HepG2 (cell line): ENCODE results near the gene RARS2. TPM values are rescaled to one million over a fixed set of nuclear protein-coding genes. Genes with fewer than 3 reads are reported as not detected.

ENCODE experiments used
- CREM ChIP-seq, 2 experiments: sonication (generic) in 1 of 2; formaldehyde crosslinking in 1 of 2; IDR thresholded peaks; 2 replicates each; pipeline versions ENCODE4 v1.4.0 to v1.6.1; 2016 to 2020; ENCODE audit warnings: antibody characterized with exemption in 1 of 2, mild to moderate bottlenecking in 1 of 2, missing genetic modification reagents in 1 of 2
- DPF2 ChIP-seq: sonication (generic); formaldehyde crosslinking; IDR thresholded peaks from 2 replicates; pipeline ENCODE4 v1.4.0; 2020; ENCODE audit warnings: mild to moderate bottlenecking, low read depth, missing genetic modification reagents, borderline replicate concordance
- EP300 ChIP-seq, 3 experiments: sonication (generic) in 1 of 3; formaldehyde crosslinking in 1 of 3; IDR thresholded peaks; 2 replicates each; pipeline versions ENCODE4 v1.5.1 to v1.6.1; 2011 to 2020; ENCODE audit warnings: low read depth in 2 of 3, low read length in 2 of 3, borderline replicate concordance in 1 of 3, improper control_type of control experiment in 1 of 3, mild to moderate bottlenecking in 1 of 3, missing genetic modification reagents in 1 of 3, moderate library complexity in 1 of 3
- FOXJ3 ChIP-seq: sonication (generic); formaldehyde crosslinking; IDR thresholded peaks from 2 replicates; pipeline ENCODE4 v1.4.0; 2020; ENCODE audit warnings: missing genetic modification reagents, mild to moderate bottlenecking, borderline replicate concordance
- HNF4G ChIP-seq, 2 experiments: sonication (generic) in 1 of 2; formaldehyde crosslinking in 1 of 2; IDR thresholded peaks; 2 replicates each; pipeline versions ENCODE4 v1.4.0 to v1.6.1; 2011 to 2020; ENCODE audit warnings: borderline replicate concordance in 2 of 2, low read depth in 2 of 2, mild to moderate bottlenecking in 2 of 2, low read length in 1 of 2, missing genetic modification reagents in 1 of 2, moderate library complexity in 1 of 2
- NAIF1 ChIP-seq: sonication (generic); formaldehyde crosslinking; IDR thresholded peaks from 2 replicates; pipeline ENCODE4 v1.5.0; 2020; ENCODE audit warnings: mild to moderate bottlenecking, missing genetic modification reagents, borderline replicate concordance
- NCOA2 ChIP-seq: sonication (generic); formaldehyde crosslinking; IDR thresholded peaks from 2 replicates; pipeline ENCODE4 v1.8.0; 2022; ENCODE audit warnings: inconsistent platforms
- NFIC ChIP-seq: IDR thresholded peaks from 2 replicates; pipeline ENCODE4 v1.6.1; 2012; ENCODE audit warnings: mild to moderate bottlenecking, low read length, inconsistent platforms
- PAXIP1 ChIP-seq: sonication (generic); formaldehyde crosslinking; conservative IDR thresholded peaks from 2 replicates; pipeline ENCODE4 v1.4.0; 2020; ENCODE audit warnings: mild to moderate bottlenecking, missing genetic modification reagents, moderate library complexity
- RFX3 ChIP-seq: IDR thresholded peaks from 2 replicates; pipeline ENCODE4 v1.6.1; 2016; ENCODE audit warnings: missing biosample characterization, missing genetic modification reagents
- TCF7 ChIP-seq: sonication (generic); IDR thresholded peaks from 2 replicates; pipeline ENCODE4 v1.6.1; 2016; ENCODE audit warnings: antibody characterized with exemption, low read depth
- TGIF2 ChIP-seq: IDR thresholded peaks from 2 replicates; pipeline ENCODE4 v1.6.1; 2016; ENCODE audit warnings: control low read depth, missing compliant biosample characterization
- ZFP1 ChIP-seq: IDR thresholded peaks from 2 replicates; pipeline ENCODE4 v1.6.1; 2016
- ZNF296 ChIP-seq: sonication (generic); formaldehyde crosslinking; conservative IDR thresholded peaks from 2 replicates; pipeline ENCODE4 v1.5.0; 2020; ENCODE audit warnings: mild to moderate bottlenecking, missing genetic modification reagents
- ZNF362 ChIP-seq: sonication (generic); formaldehyde crosslinking; IDR thresholded peaks from 2 replicates; pipeline ENCODE4 v1.4.0; 2020; ENCODE audit warnings: missing genetic modification reagents, mild to moderate bottlenecking, borderline replicate concordance
- ZNF782 ChIP-seq: sonication (generic); formaldehyde crosslinking; IDR thresholded peaks from 2 replicates; pipeline ENCODE4 v1.4.0; 2020; ENCODE audit warnings: missing genetic modification reagents, mild to moderate bottlenecking, borderline replicate concordance
- ZNF784 ChIP-seq: sonication (generic); formaldehyde crosslinking; IDR thresholded peaks from 2 replicates; pipeline ENCODE4 v1.5.1; 2020; ENCODE audit warnings: missing genetic modification reagents, mild to moderate bottlenecking, borderline replicate concordance
- ZNF816 ChIP-seq: sonication (generic); formaldehyde crosslinking; IDR thresholded peaks from 2 replicates; pipeline ENCODE4 v1.8.0; 2022; ENCODE audit warnings: missing genetic modification reagents, mild to moderate bottlenecking, borderline replicate concordance
- ZSCAN5A ChIP-seq: sonication (generic); formaldehyde crosslinking; IDR thresholded peaks from 2 replicates; pipeline ENCODE4 v1.8.0; 2022; ENCODE audit warnings: mild to moderate bottlenecking, missing genetic modification reagents, borderline replicate concordance
- polyA plus RNA-seq, 8 experiments: library from polyadenylated mRNA; depleted of rRNA in 3 of 8; stranded (reverse) in 7 of 8; unstranded in 1 of 8; fragments of >200 nt; fragmentation: Illumina TruSeq in 4 of 8; extraction: Trizol in 4 of 8; gene quantifications; 2 replicates each; pipeline versions ENCODE4 v1.2.1 to v1.2.3, GENCODE V29; 2011 to 2016; ENCODE audit warnings: low read depth in 4 of 8, missing spikeins in 1 of 8, mixed read lengths in 1 of 8; ENCODE audit not compliant: insufficient read depth in 1 of 8
- total RNA-seq, 5 experiments: library from RNA; depleted of rRNA; stranded (reverse); fragments of >200 nt; fragmentation: Illumina TruSeq; extraction: Trizol; gene quantifications; 2 replicates each; pipeline ENCODE4 v1.2.3, GENCODE V29; 2016; ENCODE audit warnings: low read depth in 1 of 5

The RARS2 gene
- total and polyA plus RNA-seq, 2 of the 13 experiments (the other 11 are each of a cell fraction or from before 2014, with no cell fraction given), result 23.4 to 80.1 TPM

GRCh38 chr6:87573307-87574024 is 16.3 kb downstream of the RARS2 start (continued):
- TF ChIP-seq ZNF782 (CRISPR knock-in tag) (no peak), TCF7 (peak; percentile 81), ZNF784 (CRISPR knock-in tag) (peak; percentile 77; the same call in 1 of the 2 replicates), FOXJ3 (CRISPR knock-in tag) (peak; percentile 46; the same call in 1 of the 2 replicates), ZSCAN5A (peak; percentile 92; the same call in 1 of the 2 replicates), ZNF296 (CRISPR knock-in tag) (no peak), ZFP1 (peak; percentile 37; the same call in 1 of the 2 replicates), PAXIP1 (CRISPR knock-in tag) (peak; percentile 57; the same call in 1 of the 2 replicates), HNF4G (IDR thresholded peaks at IDR 0.05; ENCODE audit: borderline replicate concordance, low read depth, low read length) (0 out of 2 replicates have a peak, but pooled peaks have one; percentile 23), HNF4G (CRISPR knock-in tag; IDR thresholded peaks at IDR 0.05; ENCODE audit: borderline replicate concordance, low read depth) (no peak), DPF2 (0 out of 2 replicates have a peak, but pooled peaks have one; percentile 12), CREM (IDR thresholded peaks at IDR 0.05) (peak; percentile 77), CREM (CRISPR knock-in tag; IDR thresholded peaks at IDR 0.05) (no peak), NAIF1 (CRISPR knock-in tag) (no peak), RFX3 (no peak), NFIC (peak; percentile 59), ZNF362 (CRISPR knock-in tag) (peak; percentile 27; the same call in 1 of the 2 replicates), EP300 (IDR thresholded peaks at IDR 0.05; ENCODE audit: low read depth in 2 of 2, low read length in 2 of 2) (peak in 1 of 2 experiments; percentile 60; a peak in 1 of 4 replicates), EP300 (CRISPR knock-in tag; IDR thresholded peaks at IDR 0.05; ENCODE audit: borderline replicate concordance) (no peak; the same call in 1 of the 2 replicates), NCOA2 (peak; percentile 74), ZNF816 (CRISPR knock-in tag) (no peak), TGIF2 (CRISPR knock-in tag) (no peak)
- TF ChIP-seq, all 625 proteins: peak for 23
